ENCODE data around the gene SPP1. TPM values are rescaled to one million over a fixed set of nuclear protein-coding genes. Genes with fewer than 3 reads are reported as not detected.

SPP1 gene
- total RNA-seq, 1 donor from 2014 or later: 14.2 TPM

GRCh38 chr4:87966095-87966496 lies 9.4 kb upstream of the SPP1 start:
- DNase-seq (ENCODE audit: low read depth, low spot score): no peak
- H3K4me1 Mint-ChIP-seq: no peaks in the 10 kb centered on the region
- H3K27me3 Mint-ChIP-seq (ENCODE audit: low read depth): no peaks in the 10 kb centered on the region
- TF ChIP-seq CTCF (conservative IDR thresholded peaks at IDR 0.05): no peak
- no peaks in the 10 kb centered on the region for H3K9me3 Mint-ChIP-seq
- no peak overlapping the region for H3K4me3 Mint-ChIP-seq
- H3K36me3 Mint-ChIP-seq (ENCODE audit: low read depth): no peaks in the 10 kb centered on the region
- H3K27ac Mint-ChIP-seq (ENCODE audit: unreplicated experiment): no peak overlapping the region

GRCh38 chr4:87967193-87967592 lies 8.3 kb upstream of the SPP1 start:
- Mint-ChIP-seq H3K9me3 (no peaks in the 10 kb centered on the region), H3K4me3 (no peak overlapping the region), H3K4me1 (no peaks in the 10 kb centered on the region), H3K36me3 (ENCODE audit: low read depth) (no peaks in the 10 kb centered on the region), H3K27ac (ENCODE audit: unreplicated experiment) (no peak overlapping the region), H3K27me3 (ENCODE audit: low read depth) (no peaks in the 10 kb centered on the region)
- TF ChIP-seq CTCF (conservative IDR thresholded peaks at IDR 0.05): no peak
- no peak for DNase-seq (ENCODE audit: low read depth, low spot score)

GRCh38 chr4:87970121-87970520 lies 5.4 kb upstream of the SPP1 start:
- TF ChIP-seq CTCF (conservative IDR thresholded peaks at IDR 0.05): no peak
- no peak overlapping the region for H3K4me3 Mint-ChIP-seq
- H3K9me3 Mint-ChIP-seq: no peaks in the 10 kb centered on the region
- DNase-seq (ENCODE audit: low read depth, low spot score): no peak
- H3K27ac Mint-ChIP-seq (ENCODE audit: unreplicated experiment): no peak overlapping the region
- H3K36me3 Mint-ChIP-seq (ENCODE audit: low read depth): no peaks in the 10 kb centered on the region
- H3K4me1 Mint-ChIP-seq: peaks cover 17% of the 10 kb centered on the region
- no peaks in the 10 kb centered on the region for H3K27me3 Mint-ChIP-seq (ENCODE audit: low read depth)

- Mint-ChIP-seq H3K27ac (ENCODE audit: unreplicated experiment) (no peak overlapping the region), H3K9me3 (no peaks in the 10 kb centered on the region), H3K36me3 (ENCODE audit: low read depth) (no peaks in the 10 kb centered on the region), H3K4me1 (peaks cover 26% of the 10 kb centered on the region), H3K4me3 (no peak overlapping the region), H3K27me3 (ENCODE audit: low read depth) (no peaks in the 10 kb centered on the region)
- TF ChIP-seq CTCF (conservative IDR thresholded peaks at IDR 0.05): no peak
- DNase-seq (ENCODE audit: low read depth, low spot score): no peak
These were observed 3.6 kb upstream of the SPP1 start for GRCh38 chr4:87971866-87972265.

- Mint-ChIP-seq H3K9me3 (no peaks in the 10 kb centered on the region), H3K27ac (ENCODE audit: unreplicated experiment) (peak overlapping the region; percentile 43), H3K4me3 (peak overlapping the region; percentile 57), H3K4me1 (peaks cover 33% of the 10 kb centered on the region), H3K27me3 (ENCODE audit: low read depth) (no peaks in the 10 kb centered on the region), H3K36me3 (ENCODE audit: low read depth) (no peaks in the 10 kb centered on the region)
- DNase-seq (ENCODE audit: low read depth, low spot score): peak; percentile 53
- peak; percentile 97 for TF ChIP-seq CTCF (conservative IDR thresholded peaks at IDR 0.05)
These were observed 2.0 kb upstream of the SPP1 start for GRCh38 chr4:87973283-87974169.

All from neural crest cell (in vitro differentiated cells).